Stimulated activated CD4-positive, alpha-beta T cell treated with anti-CD3 and anti-CD28 coated beads, Interleukin-15, amount 100 ng/mL, for 48 hours (primary cell): ENCODE measurements around the gene KCNG2.

Experiments
- DNase-seq, 2 donors: peaks; one replicate each; pipeline ENCODE4 v3.0.0-alpha.2; 2020; ENCODE audit warnings: low read depth in 2 of 2

The KCNG2 gene

GRCh38 chr18:79799619-79800370 is 2.1 kb downstream of the KCNG2 start:
- DNase-seq, result no peak

DNA sequence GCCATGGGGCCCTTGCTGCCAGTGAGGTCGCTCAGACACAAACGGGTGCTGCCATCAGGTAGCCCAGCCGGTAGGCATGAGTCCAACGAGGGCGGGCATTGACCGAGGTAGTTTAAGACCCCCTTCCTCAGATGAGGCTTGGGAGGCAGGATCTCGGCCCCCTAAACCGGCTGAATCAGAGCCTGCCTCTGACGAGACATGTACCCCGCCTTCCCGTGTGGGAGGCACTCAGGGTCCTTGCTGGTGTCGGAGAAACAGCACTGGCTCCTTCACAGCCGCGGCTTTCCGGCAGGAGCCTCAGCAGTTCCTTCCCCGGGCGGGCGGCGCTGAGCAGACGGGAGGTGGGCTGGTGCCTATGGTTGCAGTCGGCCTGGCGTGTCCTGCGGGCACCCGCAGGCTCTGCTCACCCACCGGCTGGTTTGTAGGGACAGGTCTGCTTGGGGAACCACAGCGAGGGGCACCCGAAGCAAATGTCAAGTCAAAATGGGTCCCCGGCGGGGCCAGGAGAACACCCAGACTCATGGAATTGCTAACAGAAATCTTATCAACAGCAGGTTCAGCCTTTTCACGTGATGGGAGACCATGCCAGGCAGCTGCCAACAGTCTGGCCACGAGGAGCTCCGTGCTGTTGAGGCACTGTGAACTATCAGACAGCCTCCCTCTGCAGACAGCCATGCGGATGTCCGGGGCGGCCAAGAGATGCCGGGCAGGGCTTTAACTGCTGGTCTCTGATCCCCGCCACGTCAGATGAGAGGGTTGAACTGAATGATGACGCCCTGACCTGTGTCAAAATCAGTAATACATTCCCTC is 2.8 kb downstream of the KCNG2 start:
- DNase-seq, result no peak

- DNase-seq, result no peak
These were observed 3.5 kb downstream of the KCNG2 start for GRCh38 chr18:79801217-79801616.

DNA sequence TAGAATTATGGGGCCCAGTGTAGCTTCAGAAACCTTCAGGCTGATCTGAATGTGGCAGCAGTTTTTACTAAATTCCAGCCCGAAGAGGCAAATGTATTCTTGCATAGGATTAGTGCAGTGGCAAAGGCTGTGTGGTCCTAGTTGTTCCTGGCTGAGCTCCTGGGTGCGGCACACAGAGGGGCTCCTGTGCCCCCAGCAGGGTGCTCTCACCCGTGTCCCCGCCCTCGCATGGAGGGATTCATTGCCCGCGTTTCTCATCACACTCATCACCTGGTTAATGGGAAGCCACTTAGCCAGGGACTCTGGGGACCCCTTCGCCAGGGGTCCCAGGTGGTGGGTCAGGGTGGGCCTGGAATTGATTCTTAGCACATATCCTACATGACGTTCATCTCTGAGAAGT is 3.9 kb downstream of the KCNG2 start:
- no peak for DNase-seq

DNA sequence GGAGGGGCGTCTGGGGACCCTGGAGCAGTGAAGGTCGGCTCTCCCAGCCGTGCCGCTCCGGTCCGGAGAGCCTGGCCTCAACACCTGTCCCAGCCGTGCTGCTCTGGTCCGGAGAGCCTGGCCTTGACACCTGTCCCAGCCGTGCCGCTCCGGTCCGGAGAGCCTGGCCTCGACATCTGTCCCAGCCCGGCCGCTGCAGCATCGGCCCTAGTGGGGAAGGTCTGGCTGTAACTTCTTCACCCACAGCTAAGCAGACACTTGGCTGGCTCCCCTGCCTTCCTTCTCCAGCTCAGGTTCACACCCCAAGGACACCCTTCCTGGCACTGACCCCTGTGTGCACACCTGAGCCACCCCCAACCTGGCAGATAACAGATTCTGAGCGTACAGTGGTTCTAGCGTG is 4.6 kb downstream of the KCNG2 start:
- DNase-seq, result no peak

DNA sequence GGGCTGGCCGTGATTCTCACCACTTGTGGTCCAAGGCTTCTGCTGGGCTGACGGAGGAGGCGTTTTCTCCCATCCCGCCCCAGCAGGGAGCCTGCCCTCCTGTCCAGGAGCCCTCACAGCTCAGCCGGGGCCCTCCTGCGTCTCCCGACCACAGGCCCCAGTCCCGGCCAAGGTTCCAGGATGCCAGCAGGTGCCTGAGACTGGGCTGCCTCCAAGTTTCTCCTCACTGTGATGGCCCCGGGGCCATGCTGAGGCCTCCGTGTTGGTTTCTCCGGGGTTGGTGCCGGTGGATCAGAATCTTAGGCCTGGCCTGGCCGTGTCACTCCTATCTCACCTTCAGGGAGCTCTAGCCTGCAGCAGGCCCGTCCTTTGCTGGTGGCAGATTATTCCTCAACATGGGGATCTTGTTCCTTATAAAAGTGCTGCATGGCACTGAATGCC is 5.9 kb downstream of the KCNG2 start:
- DNase-seq, result no peak

GRCh38 chr18:79804130-79804787 is 6.5 kb downstream of the KCNG2 start:
- no peak for DNase-seq

GRCh38 chr18:79805211-79805887 is 7.6 kb downstream of the KCNG2 start:
- no peak for DNase-seq

- DNase-seq, result no peak
These were observed 8.3 kb downstream of the KCNG2 start for GRCh38 chr18:79805926-79806487.

DNA sequence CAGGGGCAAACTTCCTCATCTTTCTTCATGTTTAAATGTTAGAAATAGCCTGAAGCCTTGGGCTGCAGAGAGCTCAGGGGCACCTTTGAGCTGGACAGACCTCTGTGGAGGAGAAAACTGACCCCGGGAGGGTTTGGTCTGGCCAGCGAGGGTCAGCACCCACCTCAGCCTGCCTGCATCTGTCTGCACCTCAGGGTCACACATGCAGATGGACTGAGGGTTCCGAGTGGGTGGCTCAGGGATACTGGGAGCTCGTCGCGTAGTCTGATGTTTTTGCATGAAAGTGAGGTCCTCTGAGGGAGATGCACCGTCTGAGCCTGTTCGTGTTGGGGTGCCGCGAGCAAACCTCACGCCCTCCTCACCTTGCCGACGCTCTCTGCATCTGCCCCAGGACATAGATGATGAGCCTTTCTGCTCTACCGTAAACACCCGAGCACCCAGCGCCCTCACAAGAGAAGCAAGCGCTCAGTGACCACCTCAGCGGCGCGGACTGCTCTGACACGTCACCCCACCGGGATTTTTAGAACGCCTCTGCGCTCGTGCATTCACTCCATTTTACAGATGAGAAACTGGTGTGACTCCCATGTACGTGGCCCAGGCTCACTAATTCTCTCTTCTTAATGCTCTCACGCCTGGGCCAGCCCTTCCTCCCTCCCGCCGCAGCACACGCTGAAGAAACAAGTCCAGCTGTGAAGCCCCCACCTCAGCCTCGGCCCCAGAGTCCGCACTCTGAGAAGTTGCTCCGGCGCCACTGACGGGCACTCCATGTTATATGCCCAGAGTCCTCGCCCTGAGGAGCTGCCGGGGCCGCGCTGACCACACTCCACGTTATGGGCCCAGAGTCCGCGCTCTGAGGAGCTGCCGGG is 9.5 kb downstream of the KCNG2 start:
- no peak for DNase-seq

- no peak for DNase-seq
These were observed 11.9 kb downstream of the KCNG2 start for GRCh38 chr18:79809482-79810192.

- no peak for DNase-seq
These were observed 14.3 kb downstream of the KCNG2 start for GRCh38 chr18:79812052-79812451.

DNA sequence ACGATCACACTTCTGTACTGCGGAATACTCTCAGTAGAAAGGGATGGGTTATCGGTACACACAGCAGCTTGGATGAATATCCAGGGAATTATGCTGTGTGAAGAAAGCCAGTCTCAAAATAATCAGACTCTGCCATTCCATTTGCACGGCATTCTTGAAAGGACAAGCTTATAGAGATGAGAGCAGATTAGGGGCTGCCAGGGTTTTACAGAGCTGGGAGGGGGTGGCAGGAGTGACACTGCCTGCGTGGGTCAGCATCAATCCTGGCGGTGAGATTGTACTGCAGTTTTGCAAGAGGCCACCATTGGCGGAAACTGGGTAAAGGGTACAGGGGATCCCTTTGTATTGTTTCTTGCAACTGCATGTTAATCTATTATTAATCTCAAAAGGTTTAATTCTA is 16.6 kb downstream of the KCNG2 start:
- no peak for DNase-seq

DNA sequence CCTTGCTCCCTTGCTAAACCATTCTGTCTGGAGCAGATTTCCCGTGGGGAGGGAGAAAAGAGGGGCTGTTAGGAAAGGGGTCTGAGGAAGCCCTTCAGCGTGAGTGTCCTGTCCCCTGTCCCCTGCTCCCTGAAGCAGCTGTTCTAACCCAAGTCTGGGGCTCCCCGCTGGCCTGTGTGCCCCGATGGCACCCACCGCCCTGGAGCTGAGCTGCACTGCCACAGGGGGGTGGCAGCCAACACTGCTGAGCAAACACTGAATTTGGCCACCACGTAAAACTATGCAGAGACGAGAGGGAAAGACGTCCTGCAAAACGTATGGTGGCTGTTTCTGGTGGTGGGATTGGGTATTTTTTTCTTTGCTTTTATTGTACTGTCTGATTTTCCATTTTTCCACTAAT is 17.9 kb downstream of the KCNG2 start:
- DNase-seq, result no peak

DNA sequence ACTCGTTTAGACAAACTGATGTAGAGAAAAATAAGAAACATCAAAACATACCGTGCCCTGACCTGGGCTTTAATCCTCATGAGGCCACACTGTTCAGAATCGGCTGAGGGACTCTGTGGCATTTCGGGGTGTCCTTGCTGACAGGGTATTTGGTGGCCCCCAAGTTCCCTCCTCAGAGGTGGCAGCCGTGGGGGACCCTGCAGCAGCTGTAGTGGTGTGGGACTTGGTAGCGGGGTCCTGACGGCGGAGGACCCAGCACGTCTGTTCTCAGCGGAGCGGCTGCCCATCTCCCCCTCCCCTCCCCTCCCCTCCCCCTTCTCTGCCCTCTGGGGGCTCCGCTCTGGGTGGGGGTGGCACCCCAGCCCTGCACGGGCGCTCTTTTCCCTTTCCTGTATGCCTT is 18.4 kb downstream of the KCNG2 start:
- DNase-seq, result no peak

DNA sequence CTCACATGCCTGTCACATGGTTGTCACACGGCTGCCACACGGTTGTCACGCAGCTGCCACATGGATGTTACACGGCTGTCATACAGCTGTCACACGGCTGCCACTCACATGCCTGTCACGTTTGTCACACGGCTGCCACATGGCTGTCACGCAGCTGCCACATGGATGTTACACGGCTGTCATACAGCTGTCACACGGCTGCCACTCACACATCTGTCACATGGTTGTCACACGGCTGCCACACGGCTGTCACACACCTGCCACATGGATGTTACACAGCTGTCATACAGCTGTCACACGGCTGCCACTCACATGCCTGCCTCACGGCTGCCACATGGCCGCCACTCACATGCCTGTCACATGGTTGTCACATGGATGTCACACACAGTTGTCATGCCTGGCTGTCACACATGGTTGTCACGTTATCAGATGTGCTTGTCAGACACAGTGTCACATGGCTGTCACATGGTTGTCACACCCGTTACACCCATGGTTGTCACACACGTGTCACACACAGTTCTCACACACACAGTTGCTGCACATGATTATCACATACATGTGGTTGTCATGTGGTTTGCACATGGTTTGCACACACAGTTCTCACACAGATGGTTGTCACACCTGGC is 19.4 kb downstream of the KCNG2 start:
- DNase-seq, result no peak

DNA sequence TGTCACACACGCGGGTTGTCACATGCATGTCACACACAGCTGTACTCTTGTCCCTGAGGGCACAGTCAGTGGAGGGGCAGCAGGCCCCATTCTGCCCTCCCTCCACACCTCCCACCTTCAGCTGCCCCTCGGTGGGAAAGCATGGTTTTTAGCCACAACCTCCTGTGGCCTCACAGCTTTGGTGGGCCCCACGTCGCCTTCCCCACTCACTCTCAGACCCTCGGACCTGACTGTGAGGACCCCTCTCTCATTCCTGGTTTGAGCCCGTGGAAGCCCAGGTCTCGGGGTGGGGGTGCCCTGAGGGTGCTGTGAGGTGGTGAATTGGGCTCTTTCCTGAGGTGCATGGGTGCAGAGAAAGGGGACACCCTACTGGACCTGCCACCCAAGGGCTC is 19.9 kb downstream of the KCNG2 start:
- DNase-seq, result no peak

- no peak for DNase-seq
These were observed 20.3 kb downstream of the KCNG2 start for GRCh38 chr18:79818036-79818435.

GRCh38 chr18:79818631-79819030 is 20.9 kb downstream of the KCNG2 start:
- DNase-seq, result no peak
